Endothelial cell of umbilical vein (primary cell): Measurements from ENCODE around the gene NIT2.

Experiments
- CTCF ChIP-seq, 2 donors: IDR thresholded peaks; 1 replicate in 1 of 2; 2 replicates in 1 of 2; pipeline ENCODE4 v1.5.1; 2011; ENCODE audit warnings: low read length in 2 of 2, mild to moderate bottlenecking in 2 of 2, moderate library complexity in 2 of 2, control low read depth in 1 of 2, inconsistent platforms in 1 of 2, low read depth in 1 of 2; ENCODE audit not compliant: insufficient read depth in 1 of 2; ENCODE audit errors: extremely low read depth in 1 of 2
- MAX ChIP-seq: IDR thresholded peaks from 2 replicates; pipeline ENCODE4 v1.6.1; 2011; ENCODE audit not compliant: insufficient read depth, insufficient read length
- POLR2A ChIP-seq: IDR thresholded peaks from 2 replicates; pipeline ENCODE4 v1.6.1; 2012; ENCODE audit warnings: low read depth, mild to moderate bottlenecking, control low read depth, low read length

GRCh38 chr3:100311011-100311410, 23.5 kb upstream of the NIT2 start:
- TF ChIP-seq CTCF (IDR thresholded peaks at IDR 0.05; ENCODE audit: extremely low read depth in 1 of 2, insufficient read depth in 1 of 2, low read depth in 1 of 2, low read length in 2 of 2), result no peak
- TF ChIP-seq POLR2A, result no peak
- no peak for TF ChIP-seq MAX
